ENCODE measurements around the gene TREML4. TPM values are rescaled to one million over a fixed set of nuclear protein-coding genes. Genes with fewer than 3 reads are reported as not detected.

TREML4 gene
- total and polyA plus RNA-seq, 2 of the 8 experiments (the other 6 are each of a cell fraction or from before 2014, with no cell fraction given): not detected

GRCh38 chr6:41228616-41229015, 467 bp downstream of the TREML4 start:
- CTCF ChIA-PET (ENCODE audit: partially characterized antibody): interaction anchor here (0.6 to 2.4 kb wide), 24 partner anchors 10 to 1941 kb away, joined by 3 to 19 read pairs (median 4); no protein-coding TSS in a partner anchor
- POLR2A ChIA-PET (ENCODE audit: partially characterized antibody): no interaction called here

More at GRCh38 chr6:41228616-41229015, 467 bp downstream of the TREML4 start:
- Histone ChIP-seq H4K8ac (ENCODE audit: extremely low read depth, insufficient read depth, low read length) (no peak overlapping the region), H3K4me1 (replicated peaks in 1 of 4; ENCODE audit: control insufficient read depth in 3 of 4, insufficient read depth in 4 of 4, low read length in 3 of 4) (no peaks in the 10 kb centered on the region), H2AK5ac (ENCODE audit: low read depth, low read length) (no peak overlapping the region), H2AFZ (ENCODE audit: low read length) (peak overlapping the region; percentile 92), H4K5ac (ENCODE audit: insufficient read length, low read depth, low read length) (no peak overlapping the region), H3K23me2 (ENCODE audit: low read depth, low read length) (no peaks in the 10 kb centered on the region), H3K27ac (ENCODE audit: low read depth, low read length) (no peak overlapping the region), H3K4me2 (ENCODE audit: insufficient read depth in 1 of 2, low read depth in 2 of 2, low read length in 2 of 2) (no peak overlapping the region), H2BK12ac (ENCODE audit: low read depth, low read length) (no peak overlapping the region), H3K14ac (ENCODE audit: insufficient read length) (no peak overlapping the region), H2BK20ac (ENCODE audit: low read length) (no peak overlapping the region), H3K4me3 (ENCODE audit: extremely low read depth in 1 of 4, insufficient read depth in 2 of 4, low read depth in 3 of 4, low read length in 4 of 4) (no peak overlapping the region), H2BK5ac (ENCODE audit: low read depth, low read length) (no peak overlapping the region), H3K36me3 (ENCODE audit: control insufficient read depth in 2 of 4, insufficient read depth in 4 of 4, low read length in 3 of 4) (no peaks in the 10 kb centered on the region), H4K20me1 (replicated peaks in 1 of 2; ENCODE audit: control insufficient read depth in 1 of 2, insufficient read depth in 2 of 2, low read length in 2 of 2) (no peaks in the 10 kb centered on the region), H3K9me3 (ENCODE audit: insufficient read depth in 2 of 2, low read depth in 1 of 2, low read length in 1 of 2) (no peaks in the 10 kb centered on the region), H2BK15ac (ENCODE audit: low read length) (no peak overlapping the region), H3K79me2 (ENCODE audit: control insufficient read depth in 1 of 2, insufficient read depth in 2 of 2, low read length in 2 of 2) (no peaks in the 10 kb centered on the region), H3K79me1 (ENCODE audit: low read depth, low read length) (no peaks in the 10 kb centered on the region), H3K27me3 (replicated peaks in 1 of 4; ENCODE audit: control insufficient read depth in 3 of 4, extremely low read depth in 1 of 4, insufficient read depth in 3 of 4, low read length in 3 of 4) (no peaks in the 10 kb centered on the region; a peak in 1 of 7 replicates), H3K56ac (replicated peaks; ENCODE audit: insufficient read length, low read depth, low read length) (no peak overlapping the region), H4K91ac (replicated peaks; ENCODE audit: insufficient read length, low read length) (no peak overlapping the region), H3K9ac (replicated peaks in 1 of 4; ENCODE audit: extremely low read depth in 1 of 4, low read depth in 3 of 4, low read length in 3 of 4) (no peak overlapping the region), H2BK120ac (replicated peaks; ENCODE audit: low read depth, low read length) (no peak overlapping the region), H3K18ac (ENCODE audit: extremely low read depth, low read length) (no peak overlapping the region), H3K4ac (replicated peaks; ENCODE audit: insufficient read length, low read depth, low read length) (no peak overlapping the region), H3K23ac (ENCODE audit: insufficient read length) (no peak overlapping the region)
- DNase-seq (ENCODE audit: low read depth in 1 of 2, low spot score in 2 of 2) (peak in 1 of 2 experiments; percentile 53), FAIRE-seq (peak; percentile 55)
- WGBS, 2 experiments (ENCODE audit: extremely low coverage in 1 of 2, insufficient coverage in 1 of 2, insufficient read length in 1 of 2, insufficient replicate concordance in 2 of 2, low coverage in 1 of 2, low lambda C conversion rate in 2 of 2, missing lambda C conversion rate in 1 of 2): 67% methylated on average over 5 of the region's 5 CpGs; no CpG with 5 or more reads in 1 of the 2 experiments
- no peak for TF ChIP-seq SP4 (IDR thresholded peaks at IDR 0.05; ENCODE audit: low read length)
- TF ChIP-seq CHD1 (IDR thresholded peaks at IDR 0.05; ENCODE audit: low read depth, low read length): no peak
- no peak for TF ChIP-seq RXRA (IDR thresholded peaks at IDR 0.05; ENCODE audit: insufficient read depth, low read depth, low read length)
- no peak for TF ChIP-seq HDAC2 (IDR thresholded peaks at IDR 0.05; ENCODE audit: borderline replicate concordance in 1 of 2, low read depth in 2 of 2, low read length in 2 of 2)
- peak; percentile 63 to 72 (median 66) for TF ChIP-seq CTCF (IDR thresholded peaks at IDR 0.05; ENCODE audit: control extremely low read depth in 1 of 3, insufficient read depth in 1 of 3, low read depth in 1 of 3, low read length in 3 of 3)
- peak; percentile 72 to 81 for TF ChIP-seq RAD21 (IDR thresholded peaks at IDR 0.05 in 1 of 2, conservative IDR thresholded peaks at IDR 0.05 in 1 of 2; ENCODE audit: low read depth in 2 of 2, low read length in 2 of 2)
- TF ChIP-seq SIN3A (conservative IDR thresholded peaks at IDR 0.05 in 1 of 2, IDR thresholded peaks at IDR 0.05 in 1 of 2; ENCODE audit: low read depth in 1 of 2, low read length in 2 of 2): no peak
